ENCODE data around the gene CXCL1.

The CXCL1 gene

DNA sequence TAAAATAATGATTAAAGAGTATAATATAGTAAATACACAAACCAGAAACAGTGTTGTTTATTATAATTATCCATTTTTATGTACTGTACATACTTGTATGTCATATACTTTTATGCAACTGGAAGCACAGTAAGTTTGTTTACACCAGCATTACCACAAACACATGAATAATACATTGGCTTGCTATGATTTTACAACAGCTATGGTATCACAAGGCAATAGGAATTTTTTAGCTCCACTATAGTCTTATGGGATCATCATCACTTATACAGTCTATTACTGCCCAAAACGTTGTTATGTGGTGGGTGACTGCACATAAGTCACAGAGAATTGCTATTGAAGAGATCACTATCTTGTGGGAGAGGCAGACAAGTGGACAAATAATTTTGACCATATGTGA lies 17.9 kb upstream of the CXCL1 start:
- DNase-seq (ENCODE audit: low read depth in 2 of 2) = no peak

- no peak for DNase-seq (ENCODE audit: low read depth in 2 of 2)
Measured at GRCh38 chr4:73852771-73853170, 16.4 kb upstream of the CXCL1 start.

DNA sequence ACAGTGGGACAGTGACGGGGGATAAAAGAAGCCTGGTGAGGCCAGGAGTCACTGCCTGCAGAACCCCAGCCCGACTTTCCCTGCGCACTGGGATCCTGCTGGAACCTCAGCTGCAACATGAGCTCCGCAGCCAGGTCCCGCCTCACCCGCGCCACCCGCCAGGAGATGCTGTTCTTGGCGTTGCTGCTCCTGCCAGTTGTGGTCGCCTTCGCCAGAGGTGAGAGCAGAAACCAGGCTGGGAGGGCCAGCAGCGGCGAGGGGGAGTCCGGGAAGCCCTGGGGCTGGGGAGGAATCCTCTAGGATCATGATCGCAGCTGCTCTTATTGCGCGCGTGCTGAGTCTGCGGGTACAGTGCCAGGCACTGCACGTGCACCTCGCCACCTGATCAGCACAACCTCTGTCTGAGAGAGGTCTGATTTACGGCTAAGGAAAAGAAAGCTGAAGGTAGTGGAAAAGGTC lies 15.9 kb upstream of the CXCL1 start, which contains the start of gene PF4V1:
TSS of gene PF4V1 (plus strand) at position 51 of the 459 bp plus-strand sequence. CDS start at position 118, 67 bp downstream.
- no peak for DNase-seq (ENCODE audit: low read depth in 2 of 2)

DNA sequence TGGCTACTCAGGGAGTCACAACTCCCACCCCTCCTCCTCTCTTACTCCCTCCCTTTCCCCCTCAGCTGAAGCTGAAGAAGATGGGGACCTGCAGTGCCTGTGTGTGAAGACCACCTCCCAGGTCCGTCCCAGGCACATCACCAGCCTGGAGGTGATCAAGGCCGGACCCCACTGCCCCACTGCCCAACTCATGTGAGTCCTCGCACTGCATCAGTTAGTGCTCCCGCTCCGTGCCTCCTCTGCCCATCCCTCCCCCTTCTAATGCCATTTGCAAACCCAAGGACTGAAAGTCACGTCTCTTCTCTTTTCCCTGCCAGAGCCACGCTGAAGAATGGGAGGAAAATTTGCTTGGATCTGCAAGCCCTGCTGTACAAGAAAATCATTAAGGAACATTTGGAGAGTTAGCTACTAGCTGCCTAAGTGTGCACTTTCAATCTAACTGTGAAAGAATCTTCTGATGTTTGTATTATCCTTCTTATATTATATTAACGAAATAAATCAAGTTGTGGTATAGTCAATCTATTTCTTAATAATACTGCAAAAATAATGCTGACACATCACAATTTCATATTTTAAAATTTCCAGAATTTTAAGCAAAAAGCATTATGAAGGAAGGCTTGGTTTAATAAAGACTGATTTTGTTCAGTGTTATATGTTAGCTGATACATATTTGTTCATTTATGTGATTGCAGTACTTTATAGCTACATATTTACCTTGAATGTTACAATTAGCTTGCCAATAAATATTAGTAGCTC lies 15.3 kb upstream of the CXCL1 start:
- no peak for DNase-seq (ENCODE audit: low read depth in 2 of 2)

- no peak for DNase-seq (ENCODE audit: low read depth in 2 of 2)
Measured at GRCh38 chr4:73855406-73855805, 13.8 kb upstream of the CXCL1 start.

DNA sequence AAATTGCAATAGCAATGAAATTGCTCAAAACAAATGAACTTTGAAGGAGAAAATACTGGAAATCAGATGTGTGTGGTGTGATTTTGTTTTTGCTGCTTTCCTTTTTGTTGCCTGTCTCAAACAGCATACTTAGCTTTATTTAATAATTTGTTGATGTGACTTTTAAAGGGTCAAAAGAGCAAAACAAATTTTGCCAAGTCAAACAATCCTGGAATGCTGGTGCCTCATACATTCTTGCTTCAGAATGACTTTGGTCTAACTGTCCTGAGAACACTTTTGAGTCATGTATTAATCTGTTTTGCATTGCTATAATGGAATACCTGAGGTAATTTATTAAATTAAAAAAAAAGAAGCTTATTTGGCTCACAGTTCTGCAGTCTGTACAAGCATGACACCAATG lies 12.7 kb upstream of the CXCL1 start:
- no peak for DNase-seq (ENCODE audit: low read depth in 2 of 2)

- no peak for DNase-seq (ENCODE audit: low read depth in 2 of 2)
Measured at GRCh38 chr4:73859614-73860088, 9.5 kb upstream of the CXCL1 start.

- no peak for DNase-seq (ENCODE audit: low read depth in 2 of 2)
Measured at GRCh38 chr4:73860181-73860580, 9.0 kb upstream of the CXCL1 start.

DNA sequence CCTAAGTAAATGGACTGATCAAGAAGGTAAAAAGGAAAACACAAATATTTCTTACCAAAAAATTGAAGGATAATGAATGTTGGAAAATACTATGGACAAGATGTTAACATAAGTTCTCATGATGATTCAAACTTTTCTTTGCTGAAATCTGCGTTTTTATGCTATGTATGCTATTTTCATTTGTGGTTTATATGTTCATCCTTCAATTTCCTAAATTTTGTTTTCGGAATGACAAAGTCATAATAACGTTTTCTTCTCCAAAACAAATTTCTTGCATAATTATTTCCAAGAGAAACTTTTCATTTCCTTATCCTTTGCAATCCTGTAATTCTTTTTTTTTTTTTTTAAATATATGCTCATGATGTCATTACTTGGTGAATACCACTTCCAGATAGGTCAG lies 8.3 kb upstream of the CXCL1 start:
- DNase-seq (ENCODE audit: low read depth in 2 of 2) = no peak

- DNase-seq (ENCODE audit: low read depth in 2 of 2) = no peak
Measured at GRCh38 chr4:73862322-73862721, 6.9 kb upstream of the CXCL1 start.

GRCh38 chr4:73864365-73864764 lies 4.8 kb upstream of the CXCL1 start:
- DNase-seq (ENCODE audit: low read depth in 2 of 2) = no peak

DNA sequence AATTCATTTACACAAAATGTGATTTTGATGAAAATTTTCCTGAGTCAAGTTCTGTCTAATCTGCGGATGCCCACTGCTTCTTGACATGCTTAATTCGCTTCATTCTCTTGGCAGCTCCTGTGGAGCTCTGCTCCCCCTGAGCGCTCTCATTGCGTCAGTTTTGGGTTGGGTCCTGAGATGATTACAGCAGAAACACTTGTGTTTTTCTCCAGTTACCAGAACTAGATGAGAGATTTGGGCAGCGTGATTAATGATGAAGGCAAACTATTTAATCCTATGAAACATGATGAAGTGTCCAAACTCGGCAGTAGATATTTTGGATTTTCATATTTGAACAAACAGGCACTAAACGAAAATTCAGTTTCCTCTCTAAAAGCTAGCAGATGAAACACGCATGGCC lies 4.2 kb upstream of the CXCL1 start:
- no peak for DNase-seq (ENCODE audit: low read depth in 2 of 2)

DNA sequence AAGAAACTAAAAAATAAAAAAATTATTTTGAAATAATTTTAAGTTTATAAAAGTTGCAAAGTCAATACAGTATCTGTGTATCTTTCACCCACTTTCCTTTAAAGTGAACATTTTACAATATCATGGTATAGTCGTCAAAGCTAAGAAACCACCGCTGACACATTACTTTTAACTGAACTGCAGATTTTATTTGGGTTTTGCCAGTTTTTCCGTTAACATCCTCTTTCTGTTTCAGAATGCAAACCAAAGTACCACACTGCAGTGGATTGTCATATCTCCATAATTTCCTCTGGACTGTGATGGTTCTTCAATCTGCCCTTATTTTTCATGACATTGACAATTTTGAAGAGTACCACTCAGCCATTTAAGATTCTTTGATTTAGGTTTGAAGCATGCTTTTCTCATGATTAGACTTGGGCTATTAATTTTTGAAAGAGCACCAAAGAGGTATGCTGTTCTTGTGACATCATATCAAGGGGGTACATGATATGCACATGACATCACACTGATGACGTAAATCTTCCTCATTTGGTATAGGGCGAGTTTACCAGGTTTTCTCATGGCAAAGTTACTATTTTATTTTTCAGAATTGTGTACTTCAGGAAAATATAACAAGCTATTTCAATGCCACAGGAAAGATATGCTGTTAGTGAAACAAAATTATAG lies 3.6 kb upstream of the CXCL1 start:
- DNase-seq (ENCODE audit: low read depth in 2 of 2) = no peak

DNA sequence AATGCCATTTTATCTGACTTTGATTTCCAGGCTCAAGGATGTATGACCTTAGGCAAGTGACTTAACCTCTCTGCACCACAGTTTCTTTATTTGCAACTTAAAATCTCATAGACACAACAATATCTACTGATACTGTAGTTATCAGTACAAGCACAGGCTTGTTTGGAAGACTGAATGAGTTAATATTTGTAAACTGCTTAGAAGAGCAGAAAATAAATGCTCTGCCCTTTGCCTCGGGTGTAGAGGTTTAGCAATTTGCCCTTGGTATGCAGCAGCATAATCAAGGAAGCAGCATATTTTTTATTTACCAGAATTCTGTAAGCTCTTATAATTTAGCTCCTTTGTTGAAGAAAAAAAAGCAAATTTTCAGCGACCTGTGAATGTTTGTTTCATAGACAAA lies 2.9 kb upstream of the CXCL1 start:
- DNase-seq (ENCODE audit: low read depth in 2 of 2) = no peak

- no peak for DNase-seq (ENCODE audit: low read depth in 2 of 2)
Measured at GRCh38 chr4:73867783-73868182, 1.4 kb upstream of the CXCL1 start.

GRCh38 chr4:73868206-73869129 lies 725 bp upstream of the CXCL1 start:
- no peak for DNase-seq (ENCODE audit: low read depth in 2 of 2)

- no peak for DNase-seq (ENCODE audit: low read depth in 2 of 2)
Measured at GRCh38 chr4:73870260-73870659, 1.1 kb downstream of the CXCL1 start.

DNA sequence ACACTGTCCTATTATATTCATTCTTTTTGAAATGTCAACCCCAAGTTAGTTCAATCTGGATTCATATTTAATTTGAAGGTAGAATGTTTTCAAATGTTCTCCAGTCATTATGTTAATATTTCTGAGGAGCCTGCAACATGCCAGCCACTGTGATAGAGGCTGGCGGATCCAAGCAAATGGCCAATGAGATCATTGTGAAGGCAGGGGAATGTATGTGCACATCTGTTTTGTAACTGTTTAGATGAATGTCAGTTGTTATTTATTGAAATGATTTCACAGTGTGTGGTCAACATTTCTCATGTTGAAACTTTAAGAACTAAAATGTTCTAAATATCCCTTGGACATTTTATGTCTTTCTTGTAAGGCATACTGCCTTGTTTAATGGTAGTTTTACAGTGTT lies 1.6 kb downstream of the CXCL1 start:
- no peak for DNase-seq (ENCODE audit: low read depth in 2 of 2)

DNA sequence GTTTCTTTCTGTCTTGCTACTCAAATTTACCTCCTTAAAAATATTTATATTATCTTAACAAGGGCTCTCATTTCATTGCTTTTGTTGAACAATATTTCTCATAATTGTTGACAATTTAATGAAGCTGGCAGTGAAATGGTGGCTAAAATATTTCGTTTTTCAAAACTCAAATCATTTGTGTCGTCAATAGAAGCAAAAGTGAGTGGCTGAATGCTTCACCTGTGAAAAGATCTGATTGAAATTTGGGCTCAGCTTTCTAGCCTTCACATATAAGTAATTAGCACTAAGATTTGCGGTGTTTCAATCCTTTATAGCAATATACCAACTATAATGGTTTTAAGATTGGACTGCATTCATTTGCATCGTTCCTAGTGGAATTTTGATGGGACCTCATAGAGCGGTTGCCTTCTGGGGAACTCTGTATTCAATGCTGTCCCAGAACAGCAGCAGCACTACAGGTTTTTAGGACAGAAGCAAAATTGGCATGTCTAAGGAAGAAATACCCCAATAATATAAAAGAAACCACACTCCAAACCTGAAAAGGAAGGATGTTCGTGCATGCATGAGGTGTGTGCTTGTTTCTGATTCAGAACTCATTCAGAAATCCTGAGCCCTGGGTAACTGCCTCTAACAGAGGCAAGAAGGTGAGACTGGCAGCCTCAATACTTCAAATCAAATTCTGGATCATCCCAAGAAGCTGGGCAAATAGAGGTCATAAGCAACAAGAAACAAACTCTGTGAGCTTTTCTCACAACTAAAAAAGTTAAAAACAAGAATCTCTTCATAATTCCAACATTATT lies 2.5 kb downstream of the CXCL1 start:
- DNase-seq (ENCODE audit: low read depth in 2 of 2) = no peak

- DNase-seq (ENCODE audit: low read depth in 2 of 2) = no peak
Measured at GRCh38 chr4:73872316-73873108, 3.3 kb downstream of the CXCL1 start.
